OCI-LY1 (cell line): ENCODE measurements around the gene TMEM175.

Experiments
- H2AFZ ChIP-seq: fragments of 200-600 bp; sonication (generic), shearing (Covaris generic); 2 replicates; pipeline ENCODE4 v1.6.0; 2014; ENCODE audit warnings: antibody characterized with exemption, mild to moderate bottlenecking, low read length
- H3F3A ChIP-seq: fragments of 200-600 bp; sonication (generic), shearing (Covaris generic); 2 replicates; pipeline ENCODE4 v1.6.0; 2014; ENCODE audit warnings: mild to moderate bottlenecking, antibody characterized with exemption, low read length, moderate library complexity; ENCODE audit not compliant: insufficient read depth
- H3K27ac ChIP-seq: fragments of 200-600 bp; sonication (generic); 2 replicates; pipeline ENCODE4 v1.5.1; 2014; ENCODE audit warnings: low read length, mixed run types, mild to moderate bottlenecking, low read depth; ENCODE audit not compliant: poor library complexity, severe bottlenecking
- H3K27me3 ChIP-seq: fragments of 200-600 bp; sonication (generic); 2 replicates; pipeline ENCODE4 v1.6.0; 2014; ENCODE audit warnings: antibody characterized with exemption, mild to moderate bottlenecking, low read length, moderate library complexity; ENCODE audit not compliant: insufficient read depth
- H3K36me3 ChIP-seq: fragments of 200-600 bp; sonication (generic); 2 replicates; pipeline ENCODE4 v1.6.1; 2014; ENCODE audit warnings: mild to moderate bottlenecking, antibody characterized with exemption, low read length, moderate library complexity, mixed read lengths; ENCODE audit not compliant: insufficient read depth
- H3K4me1 ChIP-seq: fragments of 200-600 bp; sonication (generic); 2 replicates; pipeline ENCODE4 v1.5.1; 2014; ENCODE audit warnings: mild to moderate bottlenecking, low read length, moderate library complexity; ENCODE audit not compliant: insufficient read depth, severe bottlenecking
- H3K4me2 ChIP-seq: fragments of 200-600 bp; sonication (generic), shearing (Covaris generic); 2 replicates; pipeline ENCODE4 v1.6.1; 2014; ENCODE audit warnings: low read length
- H3K4me3 ChIP-seq: fragments of 200-600 bp; sonication (generic); 2 replicates; pipeline ENCODE4 v1.5.1; 2014; ENCODE audit warnings: low read length, low read depth, mild to moderate bottlenecking, mixed read lengths; ENCODE audit not compliant: poor library complexity, severe bottlenecking
- H3K79me2 ChIP-seq: fragments of 200-600 bp; shearing (Covaris generic); 2 replicates; pipeline ENCODE4 v1.6.1; 2016; ENCODE audit warnings: mixed run types, low read length, mixed read lengths; ENCODE audit not compliant: insufficient read depth
- H3K9ac ChIP-seq: fragments of 200-600 bp; sonication (generic), shearing (Covaris generic); 2 replicates; pipeline ENCODE4 v1.6.1; 2014; ENCODE audit warnings: mild to moderate bottlenecking, low read length, mixed read lengths
- H3K9me2 ChIP-seq: fragments of 200-600 bp; sonication (generic), shearing (Covaris generic); 2 replicates; pipeline ENCODE4 v1.6.1; 2014; ENCODE audit warnings: low read depth, mild to moderate bottlenecking, low read length, mixed read lengths
- H3K9me3 ChIP-seq: fragments of 200-600 bp; shearing (Covaris generic); 2 replicates; pipeline ENCODE4 v1.6.1; 2014; ENCODE audit warnings: low read length, mixed read lengths
- H4K20me1 ChIP-seq: fragments of 200-600 bp; sonication (generic), shearing (Covaris generic); 2 replicates; pipeline ENCODE4 v1.6.0; 2016; ENCODE audit warnings: mild to moderate bottlenecking, low read length; ENCODE audit not compliant: insufficient read depth
- EZH2 ChIP-seq: fragments of 200-600 bp; sonication (generic), shearing (Covaris generic); IDR thresholded peaks from 2 replicates; pipeline ENCODE4 v1.8.0; 2017; ENCODE audit warnings: borderline replicate concordance, mixed run types, mild to moderate bottlenecking, antibody characterized with exemption, low read length, moderate library complexity, mixed read lengths
- TF ChIP-seq, protein P1 (sequence below): fragments of 200-600 bp; sonication (generic), shearing (Covaris generic); IDR thresholded peaks from 2 replicates; pipeline ENCODE4 v1.5.1; 2017; ENCODE audit warnings: mild to moderate bottlenecking, antibody characterized with exemption, low read length, moderate library complexity, mixed read lengths

Gene TMEM175

DNA sequence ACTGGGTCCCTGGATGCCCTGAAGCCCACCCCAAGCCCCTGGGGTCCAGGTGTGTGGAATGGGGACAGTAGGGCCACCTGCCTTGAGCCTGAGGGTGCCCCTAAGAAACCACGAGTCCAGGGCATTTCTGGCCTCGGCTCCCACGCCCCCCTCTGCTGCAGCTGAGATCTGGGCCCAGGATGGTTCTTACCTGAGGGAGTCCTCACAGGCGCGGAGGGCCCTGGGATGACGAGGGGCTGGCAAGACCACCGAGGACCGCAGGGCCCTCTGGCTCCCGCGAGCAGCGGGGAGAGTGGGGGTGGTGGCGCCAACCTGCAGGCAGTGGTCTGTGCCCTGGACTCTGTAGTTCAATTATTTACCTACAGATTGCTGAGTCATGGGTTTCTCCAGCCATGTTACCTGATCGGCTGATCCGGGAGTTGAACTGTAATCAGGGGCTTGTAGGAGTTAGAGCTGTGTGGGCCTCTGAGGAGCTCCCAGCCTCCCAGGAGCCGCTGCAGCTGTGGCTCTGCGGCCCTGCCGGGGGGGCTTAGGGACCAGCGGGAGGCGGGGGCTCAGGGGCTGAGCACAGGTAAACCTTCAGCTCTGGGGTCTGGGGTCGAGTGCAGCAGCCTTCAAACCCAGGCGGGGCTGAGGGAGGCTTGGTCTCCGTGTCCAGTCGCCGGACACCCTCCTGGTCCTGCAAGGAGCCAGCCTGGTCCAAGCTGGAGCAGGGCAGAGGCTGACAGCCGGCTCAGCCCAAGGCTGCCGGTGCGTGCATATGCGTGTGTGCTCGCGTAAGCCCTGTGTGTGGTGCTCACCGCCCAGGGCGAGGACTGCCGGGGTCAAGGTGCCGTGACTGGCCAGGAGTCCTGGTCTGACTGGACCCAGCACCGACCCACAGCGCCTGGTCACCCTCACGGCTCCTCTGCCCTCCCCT, 61.1 kb downstream of the TMEM175 start, which contains the start of gene SLC26A1:
TSS of gene SLC26A1 (minus strand) at position 294 of the 919 bp plus-strand sequence. CDS start 1,701 bp downstream, outside the sequence.
- Histone ChIP-seq H3K4me1 (peaks cover 21% of the 10 kb centered on the region), H2AFZ (no peak within 1 kb of the TSS), H3K79me2 (no peaks in the 10 kb centered on the region), H3K9me3 (no peaks in the 10 kb centered on the region), H3K9ac (peak within 1 kb of the TSS; percentile 56), H3K27ac (no peak within 1 kb of the TSS), H4K20me1 (no peaks in the 10 kb centered on the region), H3K4me3 (peak within 1 kb of the TSS; percentile 52), H3K4me2 (peak within 1 kb of the TSS; percentile 68), H3K9me2 (no peaks in the 10 kb centered on the region), H3F3A (no peaks in the 10 kb centered on the region), H3K27me3 (no peaks in the 10 kb centered on the region), H3K36me3 (no peaks in the 10 kb centered on the region)
- TF ChIP-seq EZH2 = no peak
- TF ChIP-seq, protein P1, sequence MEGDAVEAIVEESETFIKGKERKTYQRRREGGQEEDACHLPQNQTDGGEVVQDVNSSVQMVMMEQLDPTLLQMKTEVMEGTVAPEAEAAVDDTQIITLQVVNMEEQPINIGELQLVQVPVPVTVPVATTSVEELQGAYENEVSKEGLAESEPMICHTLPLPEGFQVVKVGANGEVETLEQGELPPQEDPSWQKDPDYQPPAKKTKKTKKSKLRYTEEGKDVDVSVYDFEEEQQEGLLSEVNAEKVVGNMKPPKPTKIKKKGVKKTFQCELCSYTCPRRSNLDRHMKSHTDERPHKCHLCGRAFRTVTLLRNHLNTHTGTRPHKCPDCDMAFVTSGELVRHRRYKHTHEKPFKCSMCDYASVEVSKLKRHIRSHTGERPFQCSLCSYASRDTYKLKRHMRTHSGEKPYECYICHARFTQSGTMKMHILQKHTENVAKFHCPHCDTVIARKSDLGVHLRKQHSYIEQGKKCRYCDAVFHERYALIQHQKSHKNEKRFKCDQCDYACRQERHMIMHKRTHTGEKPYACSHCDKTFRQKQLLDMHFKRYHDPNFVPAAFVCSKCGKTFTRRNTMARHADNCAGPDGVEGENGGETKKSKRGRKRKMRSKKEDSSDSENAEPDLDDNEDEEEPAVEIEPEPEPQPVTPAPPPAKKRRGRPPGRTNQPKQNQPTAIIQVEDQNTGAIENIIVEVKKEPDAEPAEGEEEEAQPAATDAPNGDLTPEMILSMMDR = no peak

DNA sequence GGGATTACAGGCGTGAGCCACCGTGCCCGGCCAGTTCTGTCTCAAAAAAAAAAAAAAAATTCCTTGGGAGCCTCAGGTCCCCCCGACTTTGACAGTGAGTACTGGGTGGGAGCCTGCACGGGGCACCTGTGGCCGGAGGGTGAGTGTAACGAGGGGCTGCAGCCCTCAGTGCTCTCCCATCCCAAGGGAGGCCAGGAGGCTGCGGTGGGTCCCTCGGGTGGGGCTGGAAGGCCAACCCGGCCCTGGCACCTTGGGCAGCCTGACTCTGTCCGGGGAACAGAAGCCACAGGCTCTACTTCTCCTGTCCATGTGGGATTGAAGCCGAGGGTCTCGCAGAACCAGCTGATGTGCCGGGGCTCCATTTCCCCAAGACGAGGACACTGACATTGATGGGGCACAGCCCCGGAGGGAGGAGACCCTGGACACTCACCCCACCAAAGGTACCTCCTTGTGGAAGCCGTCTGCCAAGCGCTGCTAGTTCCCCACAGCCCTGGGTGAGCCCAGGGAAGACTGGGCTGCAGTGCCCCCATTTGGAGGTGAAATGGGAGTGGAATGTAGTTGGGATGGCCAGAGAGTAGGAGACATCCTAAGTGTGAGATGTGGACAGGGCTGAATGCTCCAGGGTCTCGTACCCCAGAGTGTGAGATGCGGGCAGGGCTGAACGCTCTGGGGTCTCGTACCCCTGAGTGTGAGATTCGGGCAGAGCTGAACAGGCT, 63.2 kb downstream of the TMEM175 start:
- Histone ChIP-seq H3F3A (no peaks in the 10 kb centered on the region), H3K4me1 (peaks cover 21% of the 10 kb centered on the region), H3K9me2 (no peaks in the 10 kb centered on the region), H3K27me3 (no peaks in the 10 kb centered on the region), H3K9ac (no peak overlapping the region), H4K20me1 (no peaks in the 10 kb centered on the region), H3K9me3 (no peaks in the 10 kb centered on the region), H2AFZ (no peak overlapping the region), H3K4me3 (no peak overlapping the region), H3K36me3 (no peaks in the 10 kb centered on the region), H3K79me2 (no peaks in the 10 kb centered on the region), H3K4me2 (no peak overlapping the region), H3K27ac (no peak overlapping the region)
- no peak for TF ChIP-seq EZH2
- TF ChIP-seq, protein P1 = no peak

GRCh38 chr4:996030-996996, 64.1 kb downstream of the TMEM175 start:
- Histone ChIP-seq H3K9me2 (no peaks in the 10 kb centered on the region), H3K27ac (no peak overlapping the region), H3K9ac (no peak overlapping the region), H2AFZ (no peak overlapping the region), H3K9me3 (no peaks in the 10 kb centered on the region), H3K36me3 (no peaks in the 10 kb centered on the region), H3K4me3 (no peak overlapping the region), H3K4me1 (peaks cover 21% of the 10 kb centered on the region), H4K20me1 (no peaks in the 10 kb centered on the region), H3K4me2 (no peak overlapping the region), H3K79me2 (no peaks in the 10 kb centered on the region), H3F3A (no peaks in the 10 kb centered on the region), H3K27me3 (no peaks in the 10 kb centered on the region)
- TF ChIP-seq, protein P1 = no peak
- no peak for TF ChIP-seq EZH2
